HepG2 (cell line): ENCODE results near the gene C2orf81. TPM values are rescaled to one million over a fixed set of nuclear protein-coding genes. Genes with fewer than 3 reads are reported as not detected.

ENCODE experiments used
- AKAP8 ChIP-seq: sonication (generic); formaldehyde crosslinking; IDR thresholded peaks from 2 replicates; pipeline ENCODE4 v1.5.1; 2020; ENCODE audit warnings: mild to moderate bottlenecking, missing genetic modification reagents
- ATF7 ChIP-seq, 2 experiments: fragments of 450-650 bp in 1 of 2; sonication (generic) in 1 of 2; formaldehyde crosslinking in 1 of 2; IDR thresholded peaks; 2 replicates each; pipeline versions ENCODE4 v1.4.0 to v1.6.1; 2016 to 2020; ENCODE audit warnings: antibody characterized with exemption in 1 of 2, mild to moderate bottlenecking in 1 of 2, missing genetic modification reagents in 1 of 2
- CCAR2 ChIP-seq: fragments of 200-400 bp; formaldehyde crosslinking; optimal IDR thresholded peaks from 2 replicates; pipeline ENCODE3; 2018; ENCODE audit warnings: low read depth, mild to moderate bottlenecking, low read length, moderate library complexity
- ISL2 ChIP-seq: sonication (generic); formaldehyde crosslinking; IDR thresholded peaks from 2 replicates; pipeline ENCODE4 v1.5.0; 2020; ENCODE audit warnings: missing genetic modification reagents
- ISX ChIP-seq: sonication (generic); formaldehyde crosslinking; conservative IDR thresholded peaks from 2 replicates; pipeline ENCODE4 v1.5.0; 2020; ENCODE audit warnings: missing genetic modification reagents
- KLF15 ChIP-seq: sonication (generic); formaldehyde crosslinking; IDR thresholded peaks from 2 replicates; pipeline ENCODE4 v1.8.1; 2023; ENCODE audit warnings: borderline replicate concordance, mild to moderate bottlenecking, inconsistent platforms, missing genetic modification reagents, mixed read lengths
- PHF5A ChIP-seq: IDR thresholded peaks from one replicate; pipeline ENCODE4 v1.6.1; 2018; ENCODE audit warnings: low read depth, missing genetic modification reagents; ENCODE audit not compliant: unreplicated experiment
- RBM39 ChIP-seq: fragments of 200-400 bp; formaldehyde crosslinking; IDR thresholded peaks from one replicate; pipeline ENCODE4 v1.6.1; 2018; ENCODE audit warnings: antibody characterized with exemption, mild to moderate bottlenecking, low read depth, low read length; ENCODE audit not compliant: poor library complexity, severe bottlenecking
- RCOR2 ChIP-seq: IDR thresholded peaks from 2 replicates; pipeline ENCODE4 v1.6.1; 2016; ENCODE audit warnings: missing biosample characterization, missing genetic modification reagents
- REPIN1 ChIP-seq: sonication (generic); formaldehyde crosslinking; IDR thresholded peaks from 2 replicates; pipeline ENCODE4 v1.8.0; 2022; ENCODE audit warnings: missing genetic modification reagents, low read depth, mild to moderate bottlenecking, borderline replicate concordance
- RFXANK ChIP-seq: IDR thresholded peaks from 2 replicates; pipeline ENCODE4 v1.6.1; 2016
- SMAD9 ChIP-seq: sonication (generic); formaldehyde crosslinking; IDR thresholded peaks from 2 replicates; pipeline ENCODE4 v1.5.1; 2020; ENCODE audit warnings: mild to moderate bottlenecking, missing genetic modification reagents
- SP5 ChIP-seq: IDR thresholded peaks from 2 replicates; pipeline ENCODE4 v1.6.1; 2016; ENCODE audit warnings: low read depth, borderline replicate concordance
- ZNF24 ChIP-seq: fragments of 450-650 bp; IDR thresholded peaks from 2 replicates; pipeline ENCODE4 v1.6.1; 2017; ENCODE audit warnings: antibody characterized with exemption, mild to moderate bottlenecking
- ZNF326 ChIP-seq: sonication (generic); formaldehyde crosslinking; IDR thresholded peaks from 2 replicates; pipeline ENCODE4 v1.4.0; 2020; ENCODE audit warnings: missing genetic modification reagents, borderline replicate concordance
- ZNF446 ChIP-seq: sonication (generic); formaldehyde crosslinking; IDR thresholded peaks from 2 replicates; pipeline ENCODE4 v1.5.0; 2020; ENCODE audit warnings: mild to moderate bottlenecking, missing genetic modification reagents
- ZNF605 ChIP-seq: sonication (generic); formaldehyde crosslinking; IDR thresholded peaks from 2 replicates; pipeline ENCODE4 v1.8.0; 2022; ENCODE audit warnings: mild to moderate bottlenecking, missing genetic modification reagents
- ZNF747 ChIP-seq: sonication (generic); formaldehyde crosslinking; IDR thresholded peaks from 2 replicates; pipeline ENCODE4 v1.8.1; 2023; ENCODE audit warnings: missing genetic modification reagents, mild to moderate bottlenecking, borderline replicate concordance
- polyA plus RNA-seq, 8 experiments: library from polyadenylated mRNA; depleted of rRNA in 3 of 8; stranded (reverse) in 7 of 8; unstranded in 1 of 8; fragments of >200 nt; fragmentation: Illumina TruSeq in 4 of 8; extraction: Trizol in 4 of 8; gene quantifications; 2 replicates each; pipeline versions ENCODE4 v1.2.1 to v1.2.3, GENCODE V29; 2011 to 2016; ENCODE audit warnings: low read depth in 4 of 8, missing spikeins in 1 of 8, mixed read lengths in 1 of 8; ENCODE audit not compliant: insufficient read depth in 1 of 8
- total RNA-seq, 5 experiments: library from RNA; depleted of rRNA; stranded (reverse); fragments of >200 nt; fragmentation: Illumina TruSeq; extraction: Trizol; gene quantifications; 2 replicates each; pipeline ENCODE4 v1.2.3, GENCODE V29; 2016; ENCODE audit warnings: low read depth in 1 of 5
- TF ChIP-seq, protein P1 (sequence below): sonication (generic); formaldehyde crosslinking; IDR thresholded peaks from 2 replicates; pipeline ENCODE4 v1.5.0; 2020; ENCODE audit warnings: mild to moderate bottlenecking, missing genetic modification reagents, borderline replicate concordance
- TF ChIP-seq, protein P2 (sequence below): sonication (generic); formaldehyde crosslinking; IDR thresholded peaks from 2 replicates; pipeline ENCODE4 v1.9.0; 2021; ENCODE audit warnings: missing genetic modification reagents, borderline replicate concordance
- TF ChIP-seq, protein P3 (sequence below): IDR thresholded peaks from 2 replicates; pipeline ENCODE4 v1.6.1; 2016; ENCODE audit warnings: low read depth, borderline replicate concordance
- TF ChIP-seq, protein P4 (sequence below): IDR thresholded peaks from 2 replicates; pipeline ENCODE4 v1.6.1; 2016

C2orf81 gene
- total and polyA plus RNA-seq, 2 of the 13 experiments (the other 11 are each of a cell fraction or from before 2014, with no cell fraction given) = 0.15 to 0.17 TPM

DNA sequence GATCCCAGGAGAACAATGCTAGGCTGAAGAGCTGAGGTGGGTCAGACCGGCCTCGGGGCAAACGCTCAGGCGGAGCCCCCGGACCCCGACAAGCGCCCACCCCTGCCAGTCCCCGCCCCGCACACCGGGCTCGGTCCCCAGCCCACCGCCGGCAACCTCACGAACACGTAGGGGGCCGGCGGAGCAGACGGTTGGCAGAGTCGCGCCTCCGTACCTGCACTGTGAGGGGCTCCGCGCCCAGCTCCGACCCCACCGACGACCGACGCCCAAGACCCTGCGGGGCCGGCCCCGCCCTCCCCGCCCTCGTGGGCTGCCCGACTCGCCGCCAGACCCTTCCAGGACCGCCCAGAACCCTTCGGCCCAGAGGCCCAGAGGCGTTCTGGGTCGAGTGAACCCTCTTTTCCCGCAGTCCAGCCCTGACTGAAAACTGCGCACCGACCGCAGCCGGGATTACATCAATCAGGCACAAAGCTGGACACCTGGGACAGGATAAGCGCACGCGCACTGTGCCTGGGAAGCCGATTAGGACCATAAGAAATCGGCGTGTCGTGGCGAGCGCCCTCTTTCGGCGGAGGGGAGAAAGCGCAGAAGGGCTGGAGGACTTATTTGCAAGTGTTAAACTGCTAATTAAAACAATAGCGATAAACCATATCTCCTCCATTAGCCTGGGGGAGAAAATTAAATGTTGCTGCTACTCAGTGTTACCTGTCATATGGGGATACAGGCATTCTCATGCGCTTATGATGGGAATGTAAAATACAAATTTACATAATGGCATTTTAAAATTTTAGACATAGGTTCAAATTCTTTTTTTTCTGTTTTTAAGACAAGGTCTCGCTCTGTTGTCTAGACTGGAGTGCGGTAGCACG, 29.6 kb downstream of the C2orf81 start (continued):
- TF ChIP-seq, protein P1, sequence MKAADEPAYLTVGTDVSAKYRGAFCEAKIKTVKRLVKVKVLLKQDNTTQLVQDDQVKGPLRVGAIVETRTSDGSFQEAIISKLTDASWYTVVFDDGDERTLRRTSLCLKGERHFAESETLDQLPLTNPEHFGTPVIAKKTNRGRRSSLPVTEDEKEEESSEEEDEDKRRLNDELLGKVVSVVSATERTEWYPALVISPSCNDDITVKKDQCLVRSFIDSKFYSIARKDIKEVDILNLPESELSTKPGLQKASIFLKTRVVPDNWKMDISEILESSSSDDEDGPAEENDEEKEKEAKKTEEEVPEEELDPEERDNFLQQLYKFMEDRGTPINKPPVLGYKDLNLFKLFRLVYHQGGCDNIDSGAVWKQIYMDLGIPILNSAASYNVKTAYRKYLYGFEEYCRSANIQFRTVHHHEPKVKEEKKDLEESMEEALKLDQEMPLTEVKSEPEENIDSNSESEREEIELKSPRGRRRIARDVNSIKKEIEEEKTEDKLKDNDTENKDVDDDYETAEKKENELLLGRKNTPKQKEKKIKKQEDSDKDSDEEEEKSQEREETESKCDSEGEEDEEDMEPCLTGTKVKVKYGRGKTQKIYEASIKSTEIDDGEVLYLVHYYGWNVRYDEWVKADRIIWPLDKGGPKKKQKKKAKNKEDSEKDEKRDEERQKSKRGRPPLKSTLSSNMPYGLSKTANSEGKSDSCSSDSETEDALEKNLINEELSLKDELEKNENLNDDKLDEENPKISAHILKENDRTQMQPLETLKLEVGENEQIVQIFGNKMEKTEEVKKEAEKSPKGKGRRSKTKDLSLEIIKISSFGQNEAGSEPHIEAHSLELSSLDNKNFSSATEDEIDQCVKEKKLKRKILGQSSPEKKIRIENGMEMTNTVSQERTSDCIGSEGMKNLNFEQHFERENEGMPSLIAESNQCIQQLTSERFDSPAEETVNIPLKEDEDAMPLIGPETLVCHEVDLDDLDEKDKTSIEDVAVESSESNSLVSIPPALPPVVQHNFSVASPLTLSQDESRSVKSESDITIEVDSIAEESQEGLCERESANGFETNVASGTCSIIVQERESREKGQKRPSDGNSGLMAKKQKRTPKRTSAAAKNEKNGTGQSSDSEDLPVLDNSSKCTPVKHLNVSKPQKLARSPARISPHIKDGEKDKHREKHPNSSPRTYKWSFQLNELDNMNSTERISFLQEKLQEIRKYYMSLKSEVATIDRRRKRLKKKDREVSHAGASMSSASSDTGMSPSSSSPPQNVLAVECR (CRISPR knock-in tag) = peak; percentile 76
- TF ChIP-seq ISL2 (no peak; the same call in 1 of the 2 replicates), ZNF605 (CRISPR knock-in tag) (no peak; the same call in 1 of the 2 replicates), ZNF446 (CRISPR knock-in tag) (no peak), SMAD9 (CRISPR knock-in tag) (no peak), RCOR2 (CRISPR knock-in tag) (peak; percentile 36; the same call in 1 of the 2 replicates), ATF7 (IDR thresholded peaks at IDR 0.05) (no peak), ATF7 (CRISPR knock-in tag; IDR thresholded peaks at IDR 0.05) (no peak), ISX (CRISPR knock-in tag) (no peak), PHF5A (CRISPR knock-in tag) (no peak), ZNF747 (CRISPR knock-in tag) (no peak), CCAR2 (no peak), ZNF24 (no peak), ZNF326 (CRISPR knock-in tag) (peak; percentile 13; the same call in 1 of the 2 replicates), REPIN1 (CRISPR knock-in tag) (peak; percentile 84; the same call in 1 of the 2 replicates), KLF15 (CRISPR knock-in tag) (no peak), SP5 (CRISPR knock-in tag) (peak; percentile 69), AKAP8 (no peak), RBM39 (peak; percentile 65), RFXANK (no peak)
- TF ChIP-seq, protein P2, sequence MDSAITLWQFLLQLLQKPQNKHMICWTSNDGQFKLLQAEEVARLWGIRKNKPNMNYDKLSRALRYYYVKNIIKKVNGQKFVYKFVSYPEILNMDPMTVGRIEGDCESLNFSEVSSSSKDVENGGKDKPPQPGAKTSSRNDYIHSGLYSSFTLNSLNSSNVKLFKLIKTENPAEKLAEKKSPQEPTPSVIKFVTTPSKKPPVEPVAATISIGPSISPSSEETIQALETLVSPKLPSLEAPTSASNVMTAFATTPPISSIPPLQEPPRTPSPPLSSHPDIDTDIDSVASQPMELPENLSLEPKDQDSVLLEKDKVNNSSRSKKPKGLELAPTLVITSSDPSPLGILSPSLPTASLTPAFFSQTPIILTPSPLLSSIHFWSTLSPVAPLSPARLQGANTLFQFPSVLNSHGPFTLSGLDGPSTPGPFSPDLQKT (CRISPR knock-in tag) = 0 out of 2 replicates have a peak, but pooled peaks have one; percentile 11
- TF ChIP-seq, protein P3, sequence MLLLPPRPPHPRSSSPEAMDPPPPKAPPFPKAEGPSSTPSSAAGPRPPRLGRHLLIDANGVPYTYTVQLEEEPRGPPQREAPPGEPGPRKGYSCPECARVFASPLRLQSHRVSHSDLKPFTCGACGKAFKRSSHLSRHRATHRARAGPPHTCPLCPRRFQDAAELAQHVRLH = peak; percentile 73; the same call in 1 of the 2 replicates
- TF ChIP-seq, protein P4, sequence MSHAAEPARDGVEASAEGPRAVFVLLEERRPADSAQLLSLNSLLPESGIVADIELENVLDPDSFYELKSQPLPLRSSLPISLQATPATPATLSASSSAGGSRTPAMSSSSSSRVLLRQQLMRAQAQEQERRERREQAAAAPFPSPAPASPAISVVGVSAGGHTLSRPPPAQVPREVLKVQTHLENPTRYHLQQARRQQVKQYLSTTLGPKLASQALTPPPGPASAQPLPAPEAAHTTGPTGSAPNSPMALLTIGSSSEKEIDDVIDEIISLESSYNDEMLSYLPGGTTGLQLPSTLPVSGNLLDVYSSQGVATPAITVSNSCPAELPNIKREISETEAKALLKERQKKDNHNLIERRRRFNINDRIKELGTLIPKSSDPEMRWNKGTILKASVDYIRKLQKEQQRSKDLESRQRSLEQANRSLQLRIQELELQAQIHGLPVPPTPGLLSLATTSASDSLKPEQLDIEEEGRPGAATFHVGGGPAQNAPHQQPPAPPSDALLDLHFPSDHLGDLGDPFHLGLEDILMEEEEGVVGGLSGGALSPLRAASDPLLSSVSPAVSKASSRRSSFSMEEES (CRISPR knock-in tag) = 0 out of 2 replicates have a peak, but pooled peaks have one; percentile 36
